Right ventricle myocardium superior (tissue), 1 donor: ENCODE data around the gene COL11A2. TPM values are rescaled to one million over a fixed set of nuclear protein-coding genes. Genes with fewer than 3 reads are reported as not detected.

ENCODE experiments used
- ATAC-seq: fragments of 200-7000 bp; cut with Tn5 transposase; one replicate; pipeline ENCODE4 v1.9.1; 2020; ENCODE audit warnings: mild to moderate bottlenecking; ENCODE audit not compliant: poor library complexity
- DNase-seq: peaks from one replicate; pipeline ENCODE4 v3.0.0-alpha.2; 2020
- intact Hi-C: fragments of 100-400 bp; cut with DNase I; formaldehyde crosslinking; loops from one replicate; pipeline ENCODE4 v1.11.2; 2022
- total RNA-seq: library from RNA; stranded (reverse); fragmentation: NEBNext Ultra II Directional; extraction: Animal tissue kit (Norgen Biotek cat#: 25700); gene quantifications from one replicate; pipeline ENCODE4 v1.2.1, GENCODE V29; 2021
- donor health status: DM: no; HTN: yes; CAD: no; lungs with severe emphysema.

COL11A2 gene
- total RNA-seq, 1 donor from 2014 or later = 0.94 TPM

- DNase-seq = no peak
- intact Hi-C loops = no loop called here
These were observed 13.4 kb downstream of the COL11A2 start for GRCh38 chr6:33178755-33179475.

GRCh38 chr6:33177552-33178446 is 14.5 kb downstream of the COL11A2 start:
- no peak for DNase-seq
- intact Hi-C loops = no loop called here
- ATAC-seq = no peak

More at GRCh38 chr6:33178755-33179475, 13.4 kb downstream of the COL11A2 start:
- no peak for ATAC-seq

- no peak for ATAC-seq
- no peak for DNase-seq
- intact Hi-C loops = no loop called here
These were observed 15.4 kb downstream of the COL11A2 start for GRCh38 chr6:33176906-33177305.

GRCh38 chr6:33175436-33176069 is 16.7 kb downstream of the COL11A2 start:
- DNase-seq = no peak
- no peak for ATAC-seq
- intact Hi-C loops = no loop called here

GRCh38 chr6:33174784-33175183 is 17.5 kb downstream of the COL11A2 start:
- intact Hi-C loops = no loop called here
- DNase-seq (no peak), ATAC-seq (no peak)

GRCh38 chr6:33173535-33174180 is 18.6 kb downstream of the COL11A2 start:
- DNase-seq (no peak), ATAC-seq (no peak)
- intact Hi-C loops = no loop called here

GRCh38 chr6:33172688-33173534 is 19.4 kb downstream of the COL11A2 start:
- ATAC-seq = peak; percentile 42

GRCh38 chr6:33171880-33172687 is 20.2 kb downstream of the COL11A2 start:
- intact Hi-C loops = no loop called here
- ATAC-seq (no peak), DNase-seq (no peak)

More at GRCh38 chr6:33172688-33173534, 19.4 kb downstream of the COL11A2 start:
- no peak for DNase-seq
- intact Hi-C loops = no loop called here

- no peak for ATAC-seq
- intact Hi-C loops = no loop called here
- DNase-seq = no peak
These were observed 21.0 kb downstream of the COL11A2 start for GRCh38 chr6:33171016-33171879.

- DNase-seq (no peak), ATAC-seq (no peak)
- intact Hi-C loops = no loop called here
These were observed 21.9 kb downstream of the COL11A2 start for GRCh38 chr6:33170176-33171015.

- intact Hi-C loops = no loop called here
- DNase-seq = no peak
- ATAC-seq = no peak
These were observed 22.7 kb downstream of the COL11A2 start for GRCh38 chr6:33169291-33170175.

- ATAC-seq (no peak), DNase-seq (no peak)
- intact Hi-C loops = no loop called here
These were observed 23.6 kb downstream of the COL11A2 start for GRCh38 chr6:33168639-33169038.

GRCh38 chr6:33168284-33168601 is 24.0 kb downstream of the COL11A2 start:
- intact Hi-C loops = no loop called here
- ATAC-seq (no peak), DNase-seq (no peak)

GRCh38 chr6:33167374-33168283 is 24.6 kb downstream of the COL11A2 start:
- intact Hi-C loops = no loop called here
- DNase-seq = no peak

More at GRCh38 chr6:33167374-33168283, 24.6 kb downstream of the COL11A2 start:
- ATAC-seq = no peak
